H1 (cell line): Measurements from ENCODE around the gene STK32C. TPM values are rescaled to one million over a fixed set of nuclear protein-coding genes. Genes with fewer than 3 reads are reported as not detected.

ENCODE experiments used
- CTCF ChIA-PET: fragments of 300-600 bp; sonication (Branson Sonifier 250); formaldehyde crosslinking; loops from one replicate; lab custom pipeline; 2021; ENCODE audit not compliant: partially characterized antibody; lab: Charles Lee
- POLR2A ChIA-PET: fragments of 300-600 bp; sonication (Branson Sonifier 250); formaldehyde crosslinking; loops from one replicate; lab custom pipeline; 2021; ENCODE audit warnings: inconsistent platforms; ENCODE audit not compliant: partially characterized antibody; lab: Charles Lee
- DNase-seq, 2 experiments: peaks; one replicate each; pipeline versions ENCODE4 v3.0.0 to v3.0.0-alpha.2; 2010 to 2022; ENCODE audit warnings: low spot score in 2 of 2, low read depth in 1 of 2, mixed read lengths in 1 of 2
- FAIRE-seq: peaks from 2 replicates; lab custom pipeline; 2011; peaks lifted over from hg19 to GRCh38; lab: Jason Lieb, UNC
- H2AFZ ChIP-seq: 2 replicates; pipeline ENCODE4 v1.8.1; 2012; ENCODE audit warnings: low read length, inconsistent platforms
- H2AK5ac ChIP-seq: 2 replicates; pipeline ENCODE4 v1.6.1; 2013; ENCODE audit warnings: low read depth, low read length
- H2BK120ac ChIP-seq: replicated peaks from 2 replicates; pipeline ENCODE3; 2013; ENCODE audit warnings: low read depth, low read length, inconsistent platforms
- H2BK12ac ChIP-seq: 2 replicates; pipeline ENCODE4 v1.6.1; 2013; ENCODE audit warnings: low read depth, low read length
- H2BK15ac ChIP-seq: 2 replicates; pipeline ENCODE4 v1.6.1; 2013; ENCODE audit warnings: low read length
- H2BK20ac ChIP-seq: 2 replicates; pipeline ENCODE4 v1.6.1; 2013; ENCODE audit warnings: low read length
- H2BK5ac ChIP-seq: 2 replicates; pipeline ENCODE4 v1.6.1; 2013; ENCODE audit warnings: low read depth, low read length
- H3K14ac ChIP-seq: 2 replicates; pipeline ENCODE4 v1.6.1; 2013; ENCODE audit warnings: inconsistent platforms; ENCODE audit not compliant: insufficient read length
- H3K18ac ChIP-seq: 2 replicates; pipeline ENCODE4 v1.6.1; 2013; ENCODE audit warnings: low read length; ENCODE audit errors: extremely low read depth
- H3K23ac ChIP-seq: 2 replicates; pipeline ENCODE4 v1.6.1; 2013; ENCODE audit warnings: inconsistent platforms; ENCODE audit not compliant: insufficient read length
- H3K23me2 ChIP-seq: 2 replicates; pipeline ENCODE4 v1.6.1; 2013; ENCODE audit warnings: low read depth, low read length
- H3K27ac ChIP-seq: 2 replicates; pipeline ENCODE4 v1.6.1; 2011; ENCODE audit warnings: low read depth, low read length, inconsistent platforms
- H3K27me3 ChIP-seq, 4 experiments: replicated peaks in 1 of 4; 1 replicate in 1 of 4; 2 replicates in 3 of 4; pipeline versions ENCODE4 v1.6.1 to v1.8.1; 2011 to 2013; ENCODE audit warnings: low read length in 3 of 4, mild to moderate bottlenecking in 3 of 4, inconsistent platforms in 2 of 4, mixed read lengths in 2 of 4, moderate library complexity in 1 of 4; ENCODE audit not compliant: control insufficient read depth in 3 of 4, insufficient read depth in 3 of 4; ENCODE audit errors: extremely low read depth in 1 of 4
- H3K36me3 ChIP-seq, 4 experiments: 2 replicates each; pipeline versions ENCODE4 v1.6.1 to v1.8.1; 2011 to 2013; ENCODE audit warnings: mild to moderate bottlenecking in 4 of 4, low read length in 3 of 4, moderate library complexity in 2 of 4, control low read depth in 1 of 4, inconsistent platforms in 1 of 4; ENCODE audit not compliant: insufficient read depth in 4 of 4, control insufficient read depth in 2 of 4
- H3K4ac ChIP-seq: replicated peaks from 2 replicates; pipeline ENCODE3; 2013; ENCODE audit warnings: low read length, low read depth, mixed read lengths, inconsistent platforms; ENCODE audit not compliant: insufficient read length
- H3K4me1 ChIP-seq, 4 experiments: replicated peaks in 1 of 4; 1 replicate in 1 of 4; 2 replicates in 3 of 4; pipeline versions ENCODE4 v1.6.1 to v1.8.1; 2011 to 2013; ENCODE audit warnings: low read length in 3 of 4, inconsistent platforms in 2 of 4, mixed read lengths in 1 of 4; ENCODE audit not compliant: insufficient read depth in 4 of 4, control insufficient read depth in 3 of 4
- H3K4me2 ChIP-seq, 2 experiments: 2 replicates each; pipeline versions ENCODE4 v1.6.1 to v1.8.1; 2011 to 2013; ENCODE audit warnings: low read depth in 2 of 2, low read length in 2 of 2, control low read depth in 1 of 2, inconsistent platforms in 1 of 2, mild to moderate bottlenecking in 1 of 2; ENCODE audit not compliant: insufficient read depth in 1 of 2
- H3K4me3 ChIP-seq, 4 experiments: fragments of 200-600, 300-600 bp in 1 of 4; sonication (generic), shearing (Covaris generic), sonication (Bioruptor Twin) in 1 of 4; 2 replicates each; pipeline versions ENCODE4 v1.5.1 to v1.8.1; 2011 to 2016; ENCODE audit warnings: low read length in 4 of 4, low read depth in 3 of 4, control low read depth in 2 of 4, inconsistent platforms in 2 of 4, mild to moderate bottlenecking in 2 of 4, mixed read lengths in 1 of 4, moderate library complexity in 1 of 4; ENCODE audit not compliant: insufficient read depth in 2 of 4; ENCODE audit errors: extremely low read depth in 1 of 4
- H3K56ac ChIP-seq: replicated peaks from 2 replicates; pipeline ENCODE3; 2013; ENCODE audit warnings: low read depth, mild to moderate bottlenecking, mixed read lengths, low read length, inconsistent platforms; ENCODE audit not compliant: insufficient read length
- H3K79me1 ChIP-seq: 2 replicates; pipeline ENCODE4 v1.6.1; 2013; ENCODE audit warnings: low read depth, low read length, control low read depth
- H3K79me2 ChIP-seq, 2 experiments: 2 replicates each; pipeline versions ENCODE4 v1.6.1 to v1.8.1; 2012 to 2013; ENCODE audit warnings: low read length in 2 of 2, mild to moderate bottlenecking in 2 of 2, inconsistent platforms in 1 of 2; ENCODE audit not compliant: insufficient read depth in 2 of 2, control insufficient read depth in 1 of 2
- H3K9ac ChIP-seq, 4 experiments: replicated peaks in 1 of 4; 1 replicate in 1 of 4; 2 replicates in 3 of 4; pipeline versions ENCODE4 v1.6.1 to v1.8.1; 2011 to 2013; ENCODE audit warnings: low read depth in 3 of 4, low read length in 3 of 4, control low read depth in 2 of 4, mild to moderate bottlenecking in 2 of 4, moderate library complexity in 2 of 4, inconsistent platforms in 1 of 4; ENCODE audit errors: extremely low read depth in 1 of 4
- H3K9me3 ChIP-seq, 2 experiments: 2 replicates each; pipeline versions ENCODE4 v1.6.1 to v1.8.1; 2012 to 2013; ENCODE audit warnings: mild to moderate bottlenecking in 2 of 2, moderate library complexity in 2 of 2, control low read depth in 1 of 2, inconsistent platforms in 1 of 2, low read depth in 1 of 2, low read length in 1 of 2, mixed read lengths in 1 of 2; ENCODE audit not compliant: insufficient read depth in 2 of 2
- H4K20me1 ChIP-seq, 2 experiments: replicated peaks in 1 of 2; 2 replicates each; pipeline versions ENCODE3 to v1.8.1; 2011 to 2013; ENCODE audit warnings: inconsistent platforms in 2 of 2, low read length in 2 of 2, mild to moderate bottlenecking in 1 of 2; ENCODE audit not compliant: insufficient read depth in 2 of 2, control insufficient read depth in 1 of 2
- H4K5ac ChIP-seq: 2 replicates; pipeline ENCODE4 v1.6.1; 2013; ENCODE audit warnings: low read length, low read depth, mixed read lengths, inconsistent platforms; ENCODE audit not compliant: insufficient read length
- H4K8ac ChIP-seq: 2 replicates; pipeline ENCODE4 v1.8.0; 2013; ENCODE audit warnings: mild to moderate bottlenecking, moderate library complexity, low read length, inconsistent platforms; ENCODE audit not compliant: insufficient read depth; ENCODE audit errors: extremely low read depth
- H4K91ac ChIP-seq: replicated peaks from 2 replicates; pipeline ENCODE3; 2013; ENCODE audit warnings: low read length, mixed read lengths, inconsistent platforms; ENCODE audit not compliant: insufficient read length
- CHD1 ChIP-seq: IDR thresholded peaks from 2 replicates; pipeline ENCODE4 v1.6.1; 2012; ENCODE audit warnings: low read depth, low read length, improper control_type of control experiment
- EZH2 ChIP-seq: fragments of 200-600 bp; sonication (generic); IDR thresholded peaks from 2 replicates; pipeline ENCODE4 v1.7.1; 2012; ENCODE audit warnings: low read depth, mild to moderate bottlenecking, moderate library complexity, low read length, inconsistent platforms; ENCODE audit not compliant: severe bottlenecking
- ZNF274 ChIP-seq: IDR thresholded peaks from 2 replicates; pipeline ENCODE4 v1.7.0; 2012; ENCODE audit warnings: low read length, borderline replicate concordance; ENCODE audit errors: extremely low read depth
- WGBS, 2 experiments: shearing (Covaris generic) in 1 of 2; methylation state at CpG; one replicate each; pipeline versions ENCODE4 v1.1.6 to v1.1.7; 2013 to 2015; ENCODE audit warnings: low lambda C conversion rate in 2 of 2, mixed read lengths in 2 of 2, inconsistent platforms in 1 of 2, low coverage in 1 of 2, missing lambda C conversion rate in 1 of 2; ENCODE audit not compliant: insufficient replicate concordance in 2 of 2, insufficient coverage in 1 of 2, insufficient read length in 1 of 2; ENCODE audit errors: extremely low coverage in 1 of 2, missing lambda C conversion rate in 1 of 2; 5-methylcytosine and 5-hydroxymethylcytosine counted together
- polyA plus RNA-seq, 7 experiments: library from polyadenylated mRNA; depleted of rRNA in 3 of 7; stranded (reverse) in 5 of 7; unstranded in 2 of 7; fragments of >200 nt in 5 of 7; fragments of 200-250 nt in 2 of 7; gene quantifications; 1 replicate in 5 of 7; 2 replicates in 1 of 7; 4 replicates in 1 of 7; pipeline versions ENCODE4 v1.2.1 to v1.2.3, GENCODE V29; 2011 to 2013; ENCODE audit warnings: missing spikeins in 2 of 7, mixed read lengths in 2 of 7
- total RNA-seq: library from RNA; stranded (reverse); fragmentation: NEBNext Ultra II Directional; extraction: Animal tissue kit (Norgen Biotek cat#: 25700); gene quantifications from 2 replicates; pipeline ENCODE4 v1.2.1, GENCODE V29; 2021

STK32C gene
- total and polyA plus RNA-seq, 2 of the 8 experiments (the other 6 are each of a cell fraction or from before 2014, with no cell fraction given) = 10.6 to 15.6 TPM

- H2BK5ac ChIP-seq = no peak overlapping the region
- H4K20me1 ChIP-seq = peaks cover 2 to 8% of the 10 kb centered on the region in 2 experiments
- TF ChIP-seq CHD1 (no peak), EZH2 (no peak), ZNF274 (no peak)
- H2BK120ac ChIP-seq = no peak overlapping the region
- H3K79me1 ChIP-seq = no peaks in the 10 kb centered on the region
- H2BK15ac ChIP-seq = no peak overlapping the region
- H2AK5ac ChIP-seq = no peak overlapping the region
- H3K9me3 ChIP-seq = no peaks in the 10 kb centered on the region
- no peaks in the 10 kb centered on the region; a peak in 1 of 8 replicates for H3K36me3 ChIP-seq
- FAIRE-seq (no peak), DNase-seq (no peak)
- no peaks in the 10 kb centered on the region for H3K4me1 ChIP-seq
- no peaks in the 10 kb centered on the region for H3K23me2 ChIP-seq
- H3K9ac ChIP-seq = no peak overlapping the region
- no peak overlapping the region for H4K91ac ChIP-seq
- no peak overlapping the region for H3K4me3 ChIP-seq
- no peak overlapping the region for H2AFZ ChIP-seq
- H3K4ac ChIP-seq = no peak overlapping the region
- H3K27ac ChIP-seq = no peak overlapping the region
- H2BK12ac ChIP-seq = no peak overlapping the region
- H2BK20ac ChIP-seq = no peak overlapping the region
- no peak overlapping the region for H3K56ac ChIP-seq
- no peak overlapping the region for H4K8ac ChIP-seq
- H3K4me2 ChIP-seq = no peak overlapping the region
- H3K18ac ChIP-seq = no peak overlapping the region
- WGBS, 2 experiments = 91% methylated on average over 29 of the region's 37 CpGs; no CpG with 5 or more reads in 1 of the 2 experiments
- ChIA-PET POLR2A (interaction anchor here (1.3 to 1.6 kb wide), 2 partner anchors 13 to 24 kb away, joined by 3 read pairs; no protein-coding TSS in a partner anchor), CTCF (interaction anchor here (0.7 to 1.3 kb wide), 9 partner anchors 11 to 301 kb away, joined by 3 to 6 read pairs (median 3); no protein-coding TSS in a partner anchor)
- no peak overlapping the region for H4K5ac ChIP-seq
- no peaks in the 10 kb centered on the region for H3K79me2 ChIP-seq
- no peak overlapping the region for H3K23ac ChIP-seq
- no peak overlapping the region for H3K14ac ChIP-seq
- H3K27me3 ChIP-seq = no peaks in the 10 kb centered on the region
Measured at GRCh38 chr10:132205650-132206376, 101.9 kb downstream of the STK32C start.
